HG02938 (cell line): ENCODE results near the gene UBE2E2.
"Not testable (repeated sequence)": the region's sequence is repeated elsewhere in the genome, so short reads cannot be mapped to it uniquely, and the experiment has no call there.

Experiments used
- ATAC-seq: cut with Tn5 transposase; IDR thresholded peaks from one replicate; pipeline ENCODE4 v1.9.1; 2021; ENCODE audit warnings: mild to moderate bottlenecking, moderate library complexity; ENCODE audit not compliant: unreplicated experiment

Gene UBE2E2

GRCh38 chr3:23602971-23603370 is 399.8 kb downstream of the UBE2E2 start:
- no peak for ATAC-seq

- ATAC-seq, result no peak
Measured at GRCh38 chr3:23607184-23607847, 404.2 kb downstream of the UBE2E2 start.

GRCh38 chr3:23608650-23609049 is 405.5 kb downstream of the UBE2E2 start:
- no peak for ATAC-seq

DNA sequence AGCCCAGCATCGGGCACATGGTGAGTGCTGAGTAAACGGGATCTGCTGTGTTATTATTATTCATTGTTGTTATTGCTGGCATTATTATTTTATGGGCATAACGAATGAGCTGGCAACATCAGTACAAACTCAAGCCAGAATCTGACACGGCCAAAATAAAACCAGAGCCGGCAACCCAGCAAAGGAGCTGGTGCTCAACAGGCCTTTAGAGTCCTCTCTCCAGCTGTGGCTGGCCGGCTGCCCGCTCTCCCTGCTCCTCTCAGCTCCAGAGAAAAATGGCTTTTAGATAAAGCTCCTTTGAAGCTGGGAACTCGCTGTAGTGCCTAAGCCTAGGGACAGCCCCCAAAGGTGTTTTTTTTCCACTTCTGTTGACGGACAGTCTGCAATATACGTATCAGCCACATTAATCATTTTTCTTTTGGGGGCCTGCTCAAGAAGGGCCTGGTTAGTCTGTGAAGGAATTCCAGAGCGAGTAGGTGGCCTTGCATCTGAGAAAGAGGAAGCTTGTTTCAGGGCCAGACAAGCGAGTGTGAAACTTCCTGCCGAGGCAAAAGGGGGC is 408.7 kb downstream of the UBE2E2 start:
- ATAC-seq, result no peak

DNA sequence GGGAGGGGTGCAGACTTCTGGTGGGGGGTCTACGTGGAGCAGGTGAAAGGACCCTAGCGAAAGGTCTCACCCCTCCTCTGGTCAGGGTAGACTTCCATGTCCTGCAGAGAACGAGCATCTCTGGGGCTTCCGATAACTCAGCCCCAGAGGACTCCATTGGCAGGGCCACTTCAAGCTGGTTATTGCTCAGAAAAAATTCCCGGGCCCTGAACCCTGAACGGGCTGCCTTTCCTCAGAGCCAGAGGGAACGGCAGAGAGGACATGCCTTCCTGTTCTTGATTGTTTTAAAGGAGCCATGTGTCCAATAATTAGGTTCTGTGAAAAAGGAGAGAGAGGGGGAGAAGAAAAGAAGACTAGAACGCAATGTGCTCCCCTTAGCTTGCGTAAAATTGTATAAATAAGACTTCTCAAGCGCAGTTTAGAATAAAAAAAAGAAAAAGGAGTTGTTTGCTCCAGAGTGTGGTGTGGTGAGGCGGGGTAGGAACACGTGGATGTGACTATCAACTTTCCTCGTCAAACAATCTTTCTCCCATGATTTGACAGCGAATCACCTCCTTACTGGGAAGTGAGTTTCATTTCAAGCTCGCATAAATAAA is 409.3 kb downstream of the UBE2E2 start:
- ATAC-seq, result no peak

GRCh38 chr3:23615068-23615467 is 411.9 kb downstream of the UBE2E2 start:
- no peak for ATAC-seq

GRCh38 chr3:23618475-23618874 is 415.3 kb downstream of the UBE2E2 start:
- not testable (repeated sequence) for ATAC-seq

GRCh38 chr3:23619705-23620637 is 416.8 kb downstream of the UBE2E2 start:
- ATAC-seq, result no peak

GRCh38 chr3:23620638-23621015 is 417.5 kb downstream of the UBE2E2 start:
- no peak for ATAC-seq

DNA sequence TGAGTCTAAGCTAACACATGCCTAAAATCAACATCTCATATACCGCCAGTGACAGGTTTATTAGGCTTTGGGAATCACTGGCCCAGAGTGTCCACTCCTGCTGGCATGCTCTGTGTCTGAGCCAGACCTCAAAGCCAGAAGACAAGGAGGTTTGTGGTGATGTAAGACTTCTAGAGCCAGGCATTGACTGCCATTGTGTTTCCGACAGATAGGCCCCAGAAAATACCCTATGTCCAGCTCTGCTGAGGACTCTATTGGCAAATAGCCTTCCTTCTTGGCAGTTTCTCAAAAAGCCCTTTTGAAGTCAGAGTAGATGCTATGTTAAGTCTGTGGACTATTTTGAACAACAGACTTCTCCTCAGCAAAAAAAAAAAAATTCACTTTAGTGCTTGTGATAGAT is 420.7 kb downstream of the UBE2E2 start:
- no peak for ATAC-seq

- no peak for ATAC-seq
Measured at GRCh38 chr3:23624305-23624704, 421.2 kb downstream of the UBE2E2 start.

DNA sequence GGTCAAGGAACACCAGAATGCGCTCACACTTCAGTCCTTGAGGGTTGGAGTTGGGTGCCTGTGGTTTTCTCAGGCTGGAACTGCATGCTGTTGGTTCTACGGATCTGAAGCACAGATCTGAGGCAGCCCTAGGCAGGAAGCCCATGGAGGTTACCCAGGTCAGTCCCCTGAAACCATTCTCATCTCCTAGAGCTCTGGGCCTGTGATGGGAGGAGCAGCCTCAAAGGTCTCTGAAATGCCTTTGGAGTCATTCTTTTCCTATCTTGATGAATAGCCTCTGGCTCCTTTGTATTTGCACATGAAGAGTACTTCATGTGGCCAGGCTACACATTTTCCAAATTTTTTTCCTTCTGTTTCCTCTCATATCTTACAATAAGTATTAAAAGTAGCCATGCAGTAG is 423.3 kb downstream of the UBE2E2 start:
- ATAC-seq, result no peak

DNA sequence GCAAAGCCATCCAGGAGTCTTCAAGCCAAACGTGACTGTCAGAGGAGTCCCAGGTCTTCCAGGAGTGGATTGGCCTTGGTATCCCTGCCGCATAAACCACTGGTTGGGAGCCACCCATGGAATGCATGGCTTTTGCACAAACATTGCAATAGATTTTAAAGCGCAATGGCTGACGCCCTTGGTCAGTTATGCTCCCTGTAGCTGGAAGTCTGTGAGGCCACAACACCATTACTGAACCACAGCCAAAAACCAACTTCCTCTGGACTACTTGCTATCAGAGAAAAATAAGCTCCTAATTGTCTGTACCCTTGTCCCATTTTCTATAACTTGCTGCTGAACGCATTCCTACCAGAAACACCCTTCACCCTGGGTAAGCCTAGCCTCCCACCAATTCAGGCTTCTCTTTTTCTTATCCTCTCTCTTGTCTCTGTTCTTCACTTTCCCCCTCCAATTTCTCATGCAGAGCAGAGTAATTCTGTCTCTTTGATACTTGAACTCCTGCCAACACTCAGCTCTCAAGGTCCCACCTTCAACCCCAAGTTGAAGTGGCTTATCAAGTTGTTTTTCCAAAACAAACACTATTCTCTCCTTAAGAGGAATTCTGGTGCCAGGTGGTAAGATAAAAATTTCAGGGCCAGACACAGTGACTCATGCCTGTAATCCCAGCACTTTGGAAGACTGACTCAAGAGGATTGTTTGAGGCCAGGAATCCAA is 426.2 kb downstream of the UBE2E2 start:
- no peak for ATAC-seq

- ATAC-seq, result no peak
Measured at GRCh38 chr3:23633261-23633960, 430.3 kb downstream of the UBE2E2 start.

DNA sequence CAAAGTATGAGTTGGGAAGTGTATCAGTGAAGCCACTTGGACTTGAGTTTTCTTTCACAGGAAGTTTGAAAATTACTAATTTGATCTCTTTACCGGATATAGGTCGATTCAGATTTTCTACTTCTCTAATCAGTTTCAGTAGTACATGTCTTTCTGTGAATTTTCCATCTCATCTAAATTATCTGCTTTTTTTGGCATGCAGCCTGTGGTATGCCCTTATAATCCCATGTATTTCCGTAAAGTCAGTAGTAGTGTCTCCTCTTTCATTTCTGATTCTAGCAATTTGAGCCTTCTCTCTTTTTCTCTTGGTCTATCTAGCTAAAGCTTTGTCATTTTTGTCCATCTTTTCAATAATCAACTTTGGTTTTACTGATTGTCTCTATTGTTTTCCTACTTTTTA is 434.2 kb downstream of the UBE2E2 start:
- ATAC-seq, result no peak

DNA sequence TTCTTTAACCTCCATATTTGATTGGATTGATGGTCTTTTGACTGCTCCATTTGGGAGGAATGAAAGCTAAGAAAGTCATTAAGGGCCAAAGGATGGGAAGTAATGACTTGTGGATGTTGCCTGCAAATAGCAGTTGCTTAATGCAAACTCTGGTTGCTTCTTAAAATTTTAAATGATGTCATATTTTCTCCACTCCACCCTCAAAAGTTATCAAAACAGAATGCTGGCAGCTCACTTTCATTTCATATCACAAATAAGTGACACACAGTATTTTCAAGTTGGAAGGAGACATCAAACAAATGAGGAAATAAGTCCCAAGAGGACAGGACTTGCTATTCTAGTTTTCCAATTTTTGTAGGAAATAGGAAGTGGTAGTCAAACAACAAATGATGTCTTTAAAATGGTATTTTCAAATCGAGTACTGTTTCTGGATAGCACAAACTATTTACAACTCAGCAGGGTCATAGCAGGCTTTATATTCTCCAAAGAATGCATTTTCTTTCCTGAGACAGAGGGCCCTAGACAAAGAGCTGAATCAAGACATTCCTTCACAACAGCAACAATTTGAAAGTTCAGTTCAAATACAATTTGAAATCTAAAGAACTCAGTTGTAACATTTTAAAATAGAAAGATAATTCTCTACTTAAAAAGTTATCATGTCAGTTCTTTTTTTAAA is 437.5 kb downstream of the UBE2E2 start:
- ATAC-seq, result no peak
